Esophagus muscularis mucosa (tissue), 4 donors: ENCODE results near the gene C1R. TPM values are rescaled to one million over a fixed set of nuclear protein-coding genes. Genes with fewer than 3 reads are reported as not detected.
"Not testable (repeated sequence)": the region's sequence is repeated elsewhere in the genome, so short reads cannot be mapped to it uniquely, and the experiment has no call there.

ENCODE experiments used
- DNase-seq: peaks from one replicate; pipeline ENCODE4 v3.0.0-alpha.2; 2017; ENCODE audit errors: extremely low spot score
- H3K27ac ChIP-seq, 4 donors: fragments of 200-600 bp; sonication (generic); replicated peaks in 1 of 4; 1 replicate in 3 of 4; 2 replicates in 1 of 4; pipeline ENCODE4 v1.5.1; 2016 to 2019; ENCODE audit warnings: mild to moderate bottlenecking in 1 of 4
- H3K27me3 ChIP-seq, 4 donors: fragments of 200-600 bp; sonication (generic); one replicate each; pipeline versions ENCODE4 v1.5.1 to v1.6.0; 2016 to 2019
- H3K36me3 ChIP-seq, 4 donors: fragments of 200-600 bp; sonication (generic); one replicate each; pipeline ENCODE4 v1.5.1; 2016 to 2019
- H3K4me1 ChIP-seq, 4 donors: fragments of 200-600 bp; sonication (generic); one replicate each; pipeline ENCODE4 v1.5.1; 2016 to 2019
- H3K4me3 ChIP-seq, 4 donors: fragments of 200-600 bp; sonication (generic); 1 replicate in 2 of 4; 2 replicates in 2 of 4; pipeline ENCODE4 v1.5.1; 2016 to 2019; ENCODE audit warnings: mild to moderate bottlenecking in 4 of 4, moderate library complexity in 1 of 4
- H3K9me3 ChIP-seq, 4 donors: fragments of 200-600 bp; sonication (generic); 1 replicate in 3 of 4; 2 replicates in 1 of 4; pipeline ENCODE4 v1.5.1; 2016 to 2019
- EP300 ChIP-seq: sonication (generic); formaldehyde crosslinking; IDR thresholded peaks from one replicate; pipeline ENCODE4 v1.6.1; 2017; ENCODE audit warnings: antibody characterized with exemption
- POLR2A ChIP-seq: fragments of 450-650 bp; IDR thresholded peaks from one replicate; pipeline ENCODE4 v1.6.1; 2017; ENCODE audit warnings: antibody characterized with exemption, moderate library complexity, mild to moderate bottlenecking, low read depth
- POLR2AphosphoS5 ChIP-seq, 2 donors: sonication (generic); formaldehyde crosslinking; IDR thresholded peaks; one replicate each; pipeline ENCODE4 v1.6.1; 2017; ENCODE audit warnings: antibody characterized with exemption in 2 of 2
- WGBS: methylation state at CpG from one replicate; pipeline ENCODE4 v1.1.5; 2018; 5-methylcytosine and 5-hydroxymethylcytosine counted together
- intact Hi-C: fragments of 100-400 bp; cut with DNase I; formaldehyde crosslinking; loops from one replicate; pipeline ENCODE4 v1.15.1; 2023
- total RNA-seq, 4 donors: library from RNA; depleted of rRNA; stranded (reverse); fragments of >200 nt; gene quantifications; one replicate each; pipeline versions ENCODE4 v1.1.0 to v1.2.1, GENCODE V29; 2016
- TF ChIP-seq, protein P1 (sequence below), 3 experiments: fragments of 200-600 bp in 2 of 3; fragments of 450-650 bp in 1 of 3; sonication (generic) in 2 of 3; IDR thresholded peaks; one replicate each; pipeline ENCODE4 v1.5.1; 2017 to 2019; ENCODE audit warnings: antibody characterized with exemption in 3 of 3, mild to moderate bottlenecking in 2 of 3, moderate library complexity in 1 of 3

Gene C1R
- total RNA-seq, 4 donors from 2014 or later, result 324 to 603 (median 572) TPM

DNA sequence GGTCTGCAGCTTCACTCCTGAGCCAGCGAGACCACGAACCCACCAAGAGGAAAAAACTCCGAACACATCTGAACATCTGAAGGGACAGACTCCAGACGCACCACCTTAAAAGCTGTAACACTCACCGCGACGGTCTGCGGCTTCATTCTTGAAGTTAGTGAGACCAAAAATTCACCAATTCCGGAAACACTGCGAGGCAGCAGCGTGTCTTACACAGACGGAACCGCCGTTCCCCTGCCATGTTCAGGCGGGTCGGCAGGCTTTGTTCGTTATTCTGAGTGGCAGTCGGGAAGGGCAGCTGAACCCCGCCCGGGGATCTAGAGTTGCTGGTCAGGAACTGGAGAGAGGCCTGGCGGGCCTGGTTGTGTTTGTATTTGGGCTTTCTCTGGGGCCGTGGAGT lies 53.7 kb downstream of the C1R start:
- H3K4me1 ChIP-seq, result peaks cover 0 to 3% (median 0%) of the 10 kb centered on the region in 4 donors
- H3K4me3 ChIP-seq, result no peak overlapping the region
- H3K27me3 ChIP-seq, result no peaks in the 10 kb centered on the region
- 95% methylated on average over 22 of the region's 22 CpGs for WGBS
- intact Hi-C loops, result no loop called here
- no peak overlapping the region for H3K27ac ChIP-seq
- TF ChIP-seq, protein P1, sequence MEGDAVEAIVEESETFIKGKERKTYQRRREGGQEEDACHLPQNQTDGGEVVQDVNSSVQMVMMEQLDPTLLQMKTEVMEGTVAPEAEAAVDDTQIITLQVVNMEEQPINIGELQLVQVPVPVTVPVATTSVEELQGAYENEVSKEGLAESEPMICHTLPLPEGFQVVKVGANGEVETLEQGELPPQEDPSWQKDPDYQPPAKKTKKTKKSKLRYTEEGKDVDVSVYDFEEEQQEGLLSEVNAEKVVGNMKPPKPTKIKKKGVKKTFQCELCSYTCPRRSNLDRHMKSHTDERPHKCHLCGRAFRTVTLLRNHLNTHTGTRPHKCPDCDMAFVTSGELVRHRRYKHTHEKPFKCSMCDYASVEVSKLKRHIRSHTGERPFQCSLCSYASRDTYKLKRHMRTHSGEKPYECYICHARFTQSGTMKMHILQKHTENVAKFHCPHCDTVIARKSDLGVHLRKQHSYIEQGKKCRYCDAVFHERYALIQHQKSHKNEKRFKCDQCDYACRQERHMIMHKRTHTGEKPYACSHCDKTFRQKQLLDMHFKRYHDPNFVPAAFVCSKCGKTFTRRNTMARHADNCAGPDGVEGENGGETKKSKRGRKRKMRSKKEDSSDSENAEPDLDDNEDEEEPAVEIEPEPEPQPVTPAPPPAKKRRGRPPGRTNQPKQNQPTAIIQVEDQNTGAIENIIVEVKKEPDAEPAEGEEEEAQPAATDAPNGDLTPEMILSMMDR (IDR thresholded peaks at IDR 0.05), result no peak
- TF ChIP-seq POLR2AphosphoS5 (IDR thresholded peaks at IDR 0.05), result no peak
- no peaks in the 10 kb centered on the region for H3K9me3 ChIP-seq
- DNase-seq, result no peak
- H3K36me3 ChIP-seq, result no peaks in the 10 kb centered on the region

DNA sequence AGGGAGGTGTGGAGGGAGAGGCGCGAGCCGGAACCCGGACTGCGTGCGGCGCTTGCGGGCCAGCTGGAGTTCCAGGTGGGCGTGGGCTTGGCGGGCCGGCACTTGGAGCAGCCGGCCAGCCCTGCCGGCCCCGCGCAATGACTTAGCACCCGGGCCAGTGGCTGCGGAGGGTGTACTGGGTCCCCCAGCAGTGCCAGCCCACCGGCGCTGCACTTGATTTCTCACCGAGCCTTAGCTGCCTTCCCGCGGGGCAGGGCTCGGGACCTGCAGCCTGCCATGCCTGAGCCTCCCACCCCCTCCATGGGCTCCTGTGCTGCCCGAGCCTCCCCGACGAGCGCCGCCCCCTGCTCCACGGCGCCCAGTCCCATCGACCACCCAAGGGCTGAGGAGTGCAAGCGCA lies 54.8 kb downstream of the C1R start:
- intact Hi-C loops, H3K36me3 ChIP-seq, H3K4me1 ChIP-seq, DNase-seq, H3K9me3 ChIP-seq, H3K27me3 ChIP-seq, H3K27ac ChIP-seq, H3K4me3 ChIP-seq: not testable (repeated sequence)
- 95% methylated on average over 16 of the region's 32 CpGs for WGBS

GRCh38 chr12:7035463-7035862 lies 56.8 kb downstream of the C1R start:
- H3K9me3 ChIP-seq, result no peaks in the 10 kb centered on the region
- no peaks in the 10 kb centered on the region for H3K27me3 ChIP-seq
- intact Hi-C loops, result no loop called here
- no peaks in the 10 kb centered on the region for H3K4me1 ChIP-seq
- H3K4me3 ChIP-seq, result no peak overlapping the region
- TF ChIP-seq, protein P1 (IDR thresholded peaks at IDR 0.05), result no peak
- TF ChIP-seq POLR2A (no peak), EP300 (no peak), POLR2AphosphoS5 (IDR thresholded peaks at IDR 0.05) (no peak)
- no peak overlapping the region for H3K27ac ChIP-seq
- no peaks in the 10 kb centered on the region for H3K36me3 ChIP-seq
- 65% methylated on average over 2 of the region's 2 CpGs for WGBS
- DNase-seq, result no peak

DNA sequence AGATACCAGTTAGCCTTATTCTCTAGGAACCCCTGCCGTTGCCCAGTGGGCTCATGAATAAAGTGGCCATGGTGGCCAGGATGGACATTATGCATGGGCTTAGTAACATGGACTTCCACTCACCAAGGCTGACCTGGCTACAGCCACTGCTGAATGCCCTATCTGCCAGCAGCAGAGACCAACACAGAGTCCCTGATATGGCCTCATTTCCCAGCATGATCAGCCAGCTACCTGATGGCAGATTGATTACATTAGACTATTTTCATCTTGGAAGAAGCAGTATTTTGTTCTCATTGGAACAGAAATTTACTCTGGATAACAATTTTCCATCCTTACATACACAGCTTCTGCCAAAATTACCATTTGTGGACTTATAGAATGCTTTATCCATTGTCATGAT lies 57.8 kb downstream of the C1R start:
- Histone ChIP-seq H3K9me3 (no peaks in the 10 kb centered on the region), H3K27me3 (no peaks in the 10 kb centered on the region), H3K4me3 (no peak overlapping the region), H3K36me3 (no peaks in the 10 kb centered on the region), H3K4me1 (no peaks in the 10 kb centered on the region), H3K27ac (no peak overlapping the region)
- TF ChIP-seq POLR2A, result no peak
- TF ChIP-seq, protein P1 (IDR thresholded peaks at IDR 0.05), result no peak
- no peak for TF ChIP-seq POLR2AphosphoS5 (IDR thresholded peaks at IDR 0.05)
- TF ChIP-seq EP300, result no peak
- 67% methylated on average over 1 of the region's 1 CpG for WGBS
- intact Hi-C loops, result no loop called here
- DNase-seq, result no peak

DNA sequence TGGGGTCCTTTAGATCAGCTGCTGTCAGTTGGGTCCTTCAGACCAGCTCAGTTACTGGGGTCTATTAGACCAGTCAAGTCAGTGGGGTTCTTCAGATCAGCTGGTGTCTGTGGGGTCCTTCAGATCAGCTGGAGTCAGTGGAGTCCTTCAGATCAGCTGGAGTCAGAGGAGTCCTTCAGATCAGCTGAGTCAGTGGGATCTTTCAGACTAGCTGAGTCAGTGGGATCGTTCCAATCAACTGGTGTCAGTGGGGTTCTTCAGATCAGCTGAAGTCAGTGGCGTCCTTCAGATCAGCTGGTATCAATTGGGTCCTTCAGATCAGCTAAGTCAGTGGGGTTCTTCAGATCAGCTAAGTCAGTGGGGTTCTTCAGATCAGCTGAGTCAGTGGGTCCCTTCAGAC lies 59.3 kb downstream of the C1R start:
- TF ChIP-seq POLR2AphosphoS5 (IDR thresholded peaks at IDR 0.05) (no peak), POLR2A (no peak), EP300 (no peak)
- TF ChIP-seq, protein P1 (IDR thresholded peaks at IDR 0.05), result no peak
- WGBS, result 70% methylated on average over 2 of the region's 2 CpGs
- H3K27ac ChIP-seq, result no peak overlapping the region
- intact Hi-C loops, result no loop called here
- H3K4me1 ChIP-seq, result no peaks in the 10 kb centered on the region
- H3K27me3 ChIP-seq, result no peaks in the 10 kb centered on the region
- no peaks in the 10 kb centered on the region for H3K36me3 ChIP-seq
- DNase-seq, result no peak
- no peaks in the 10 kb centered on the region for H3K9me3 ChIP-seq
- H3K4me3 ChIP-seq, result no peak overlapping the region
